OCI-LY3 (cell line): ENCODE measurements around the gene NUP210.

Source experiments
- H2AFZ ChIP-seq: fragments of 200-600, 300-600 bp; shearing (Covaris generic); 2 replicates; pipeline ENCODE4 v1.6.0; 2014; ENCODE audit warnings: antibody characterized with exemption, low read depth, low read length
- H3K27ac ChIP-seq: fragments of 200-600, 300-600 bp; sonication (generic); 2 replicates; pipeline ENCODE4 v1.5.1; 2014; ENCODE audit warnings: mild to moderate bottlenecking, low read length, moderate library complexity, mixed read lengths
- H3K27me3 ChIP-seq: fragments of 200-600, 300-600 bp; sonication (generic); 2 replicates; pipeline ENCODE4 v1.6.1; 2014; ENCODE audit warnings: low read depth, low read length, mixed read lengths
- H3K36me3 ChIP-seq: fragments of 200-600, 300-600 bp; sonication (generic); replicated peaks from 2 replicates; pipeline ENCODE3; 2014; ENCODE audit warnings: low read depth, low read length, mixed read lengths
- H3K4me1 ChIP-seq: fragments of 300-600, 200-600 bp; sonication (generic); 2 replicates; pipeline ENCODE4 v1.6.1; 2014; ENCODE audit warnings: low read length, mixed read lengths
- H3K4me2 ChIP-seq: fragments of 200-600, 300-600 bp; sonication (generic); 2 replicates; pipeline ENCODE4 v1.6.1; 2014; ENCODE audit warnings: low read length, mixed read lengths
- H3K4me3 ChIP-seq: fragments of 300-600, 200-600 bp; sonication (generic); 2 replicates; pipeline ENCODE4 v1.5.1; 2014; ENCODE audit warnings: antibody characterized with exemption, mild to moderate bottlenecking, low read length, moderate library complexity
- H3K79me2 ChIP-seq: fragments of 300-600, 200-600 bp; shearing (Covaris generic); 2 replicates; pipeline ENCODE4 v1.6.1; 2014; ENCODE audit warnings: mild to moderate bottlenecking, low read length, mixed read lengths
- H3K9ac ChIP-seq: fragments of 300-600, 200-600 bp; shearing (Covaris generic); 2 replicates; pipeline ENCODE4 v1.6.0; 2014; ENCODE audit warnings: mild to moderate bottlenecking, low read length, moderate library complexity
- H3K9me3 ChIP-seq: fragments of 200-600, 300-600 bp; shearing (Covaris generic); 2 replicates; pipeline ENCODE4 v1.6.1; 2014; ENCODE audit warnings: low read length, mixed read lengths; ENCODE audit not compliant: insufficient read depth
- H4K20me1 ChIP-seq: fragments of 200-600, 300-600 bp; sonication (generic); 2 replicates; pipeline ENCODE4 v1.6.1; 2016; ENCODE audit warnings: low read length, mixed read lengths; ENCODE audit not compliant: insufficient read depth
- EZH2phosphoT487 ChIP-seq: fragments of 200-600 bp; shearing (Covaris generic); IDR thresholded peaks from 2 replicates; pipeline ENCODE4 v1.6.1; 2018; ENCODE audit warnings: antibody characterized with exemption, mixed run types, low read depth
- TF ChIP-seq, protein P1 (sequence below): fragments of 200-600, 300-600 bp; sonication (generic); IDR thresholded peaks from 2 replicates; pipeline ENCODE4 v1.5.1; 2014; ENCODE audit warnings: antibody characterized with exemption, low read length, low read depth

NUP210 gene

DNA sequence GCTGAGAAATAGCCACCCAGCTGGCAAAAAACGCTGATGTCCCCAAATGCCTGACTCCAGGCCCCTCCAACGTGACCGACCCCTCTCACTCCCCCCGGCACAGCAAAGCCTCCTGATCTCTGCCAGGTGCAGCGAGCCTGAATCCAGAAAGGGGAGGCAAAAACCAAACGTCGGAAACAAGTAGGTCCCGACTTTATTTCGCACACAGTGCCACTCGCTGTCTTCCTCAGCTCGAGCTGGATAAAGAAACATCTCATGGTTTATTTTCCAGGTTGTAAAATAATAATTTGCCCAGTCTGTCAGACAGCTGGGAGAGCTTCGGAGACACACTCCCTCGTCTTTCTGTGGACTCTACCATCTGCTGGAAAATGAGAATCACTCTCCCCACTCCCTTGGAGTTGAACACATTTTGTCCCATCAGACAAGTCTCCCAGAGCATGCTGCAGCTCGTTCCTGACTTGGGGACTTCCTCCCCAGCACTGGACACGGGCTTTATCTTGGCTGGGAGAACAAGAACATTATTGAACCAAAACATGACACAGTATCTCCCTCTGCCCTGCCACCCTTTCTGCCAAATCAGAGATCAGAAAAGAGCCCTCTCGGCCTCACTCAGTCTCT is 142.8 kb downstream of the NUP210 start:
- H3K9me3 ChIP-seq, result no peaks in the 10 kb centered on the region
- no peak overlapping the region for H3K4me3 ChIP-seq
- no peak overlapping the region for H3K27ac ChIP-seq
- no peak overlapping the region for H3K4me2 ChIP-seq
- TF ChIP-seq, protein P1, sequence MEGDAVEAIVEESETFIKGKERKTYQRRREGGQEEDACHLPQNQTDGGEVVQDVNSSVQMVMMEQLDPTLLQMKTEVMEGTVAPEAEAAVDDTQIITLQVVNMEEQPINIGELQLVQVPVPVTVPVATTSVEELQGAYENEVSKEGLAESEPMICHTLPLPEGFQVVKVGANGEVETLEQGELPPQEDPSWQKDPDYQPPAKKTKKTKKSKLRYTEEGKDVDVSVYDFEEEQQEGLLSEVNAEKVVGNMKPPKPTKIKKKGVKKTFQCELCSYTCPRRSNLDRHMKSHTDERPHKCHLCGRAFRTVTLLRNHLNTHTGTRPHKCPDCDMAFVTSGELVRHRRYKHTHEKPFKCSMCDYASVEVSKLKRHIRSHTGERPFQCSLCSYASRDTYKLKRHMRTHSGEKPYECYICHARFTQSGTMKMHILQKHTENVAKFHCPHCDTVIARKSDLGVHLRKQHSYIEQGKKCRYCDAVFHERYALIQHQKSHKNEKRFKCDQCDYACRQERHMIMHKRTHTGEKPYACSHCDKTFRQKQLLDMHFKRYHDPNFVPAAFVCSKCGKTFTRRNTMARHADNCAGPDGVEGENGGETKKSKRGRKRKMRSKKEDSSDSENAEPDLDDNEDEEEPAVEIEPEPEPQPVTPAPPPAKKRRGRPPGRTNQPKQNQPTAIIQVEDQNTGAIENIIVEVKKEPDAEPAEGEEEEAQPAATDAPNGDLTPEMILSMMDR, result no peak
- no peak for TF ChIP-seq EZH2phosphoT487
- H3K79me2 ChIP-seq, result no peaks in the 10 kb centered on the region
- no peak overlapping the region for H3K9ac ChIP-seq
- H2AFZ ChIP-seq, result no peak overlapping the region
- peaks cover 27% of the 10 kb centered on the region; the same call in 1 of the 2 replicates for H3K27me3 ChIP-seq
- H3K36me3 ChIP-seq, result no peaks in the 10 kb centered on the region
- no peaks in the 10 kb centered on the region for H4K20me1 ChIP-seq
- H3K4me1 ChIP-seq, result no peaks in the 10 kb centered on the region

DNA sequence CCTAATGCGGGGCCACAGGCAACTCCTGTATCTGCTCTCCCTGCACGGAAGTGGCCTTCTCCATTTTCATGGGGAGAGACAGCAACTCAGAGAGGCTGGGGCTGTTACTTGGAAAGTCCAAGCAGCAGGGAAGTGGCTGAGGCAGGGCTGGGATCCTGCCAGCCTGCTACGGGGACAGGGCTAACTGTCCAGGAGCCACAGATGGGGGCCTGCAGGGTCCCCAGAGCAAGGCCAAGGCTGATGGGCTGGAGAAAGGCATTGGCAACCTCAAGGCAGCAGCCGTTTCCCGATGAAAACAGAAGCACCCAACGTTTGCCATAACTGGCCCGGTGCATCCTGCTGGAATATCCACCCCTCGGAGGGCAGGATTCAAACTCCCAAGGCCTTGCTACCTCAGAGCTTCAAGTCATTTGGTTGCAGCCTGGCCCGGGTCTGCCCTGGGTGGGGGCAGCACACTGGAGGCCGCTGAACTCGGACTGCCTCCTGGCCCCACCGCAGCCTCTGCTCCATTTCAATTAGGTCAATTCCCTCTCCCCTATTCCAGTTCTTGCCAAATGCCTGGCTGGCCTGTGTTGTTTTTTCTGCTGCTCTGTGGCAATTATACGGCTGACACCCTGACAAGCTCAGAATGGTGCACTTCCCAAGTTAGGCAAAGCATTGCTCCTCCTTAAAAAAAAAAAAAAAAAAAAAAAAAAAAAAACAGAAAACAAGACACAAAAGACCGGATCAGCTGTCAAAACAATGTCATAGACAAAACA is 143.5 kb downstream of the NUP210 start:
- peaks cover 30% of the 10 kb centered on the region; the same call in 1 of the 2 replicates for H3K27me3 ChIP-seq
- TF ChIP-seq, protein P1, result no peak
- no peak for TF ChIP-seq EZH2phosphoT487
- H3K36me3 ChIP-seq, result no peaks in the 10 kb centered on the region
- H3K79me2 ChIP-seq, result no peaks in the 10 kb centered on the region
- H4K20me1 ChIP-seq, result no peaks in the 10 kb centered on the region
- H3K4me3 ChIP-seq, result no peak overlapping the region
- H3K4me2 ChIP-seq, result no peak overlapping the region
- no peak overlapping the region for H3K9ac ChIP-seq
- H3K9me3 ChIP-seq, result no peaks in the 10 kb centered on the region
- H3K4me1 ChIP-seq, result no peaks in the 10 kb centered on the region
- H2AFZ ChIP-seq, result no peak overlapping the region
- no peak overlapping the region for H3K27ac ChIP-seq

DNA sequence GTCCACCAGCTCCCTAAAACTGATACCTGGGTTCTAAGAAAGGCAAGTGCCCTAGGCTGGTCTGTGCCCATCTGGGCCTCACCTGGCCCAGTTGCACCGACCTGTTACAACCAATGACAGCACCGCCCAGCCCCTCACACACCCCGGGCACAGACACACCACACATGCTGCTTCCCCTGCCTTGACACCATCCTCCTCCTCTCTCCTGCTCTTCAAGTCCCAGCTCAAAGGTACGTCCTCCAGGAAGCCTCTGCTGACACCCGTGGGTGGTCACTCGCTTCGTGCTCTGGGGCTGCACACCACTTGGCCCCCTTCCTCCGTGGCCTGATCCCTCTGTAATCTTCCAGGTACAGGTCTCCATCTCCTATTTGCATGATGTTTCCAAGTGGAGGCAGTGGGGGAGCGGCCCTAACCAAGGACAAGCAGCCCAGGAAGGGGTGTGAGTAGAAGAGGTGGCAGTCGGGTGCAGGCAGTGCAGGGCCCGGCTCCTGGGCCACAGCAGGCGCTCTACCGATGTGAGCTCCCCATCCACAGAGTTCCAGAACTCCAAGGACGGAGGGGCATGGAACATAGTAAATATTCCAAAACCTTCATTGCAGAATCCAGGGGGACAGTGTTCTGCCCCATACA is 144.6 kb downstream of the NUP210 start:
- H3K4me3 ChIP-seq, result no peak overlapping the region
- no peaks in the 10 kb centered on the region for H4K20me1 ChIP-seq
- no peak for TF ChIP-seq EZH2phosphoT487
- TF ChIP-seq, protein P1, result no peak
- no peak overlapping the region for H3K27ac ChIP-seq
- H3K4me1 ChIP-seq, result no peaks in the 10 kb centered on the region
- H3K9me3 ChIP-seq, result no peaks in the 10 kb centered on the region
- H3K36me3 ChIP-seq, result no peaks in the 10 kb centered on the region
- H3K9ac ChIP-seq, result no peak overlapping the region
- H3K4me2 ChIP-seq, result no peak overlapping the region
- no peaks in the 10 kb centered on the region for H3K79me2 ChIP-seq
- H3K27me3 ChIP-seq, result peaks cover 30% of the 10 kb centered on the region; the same call in 1 of the 2 replicates
- no peak overlapping the region for H2AFZ ChIP-seq
